ENCODE results near the gene LRRC8B.
"Not testable (repeated sequence)": the region's sequence is repeated elsewhere in the genome, so short reads cannot be mapped to it uniquely, and the experiment has no call there.

The LRRC8B gene

DNA sequence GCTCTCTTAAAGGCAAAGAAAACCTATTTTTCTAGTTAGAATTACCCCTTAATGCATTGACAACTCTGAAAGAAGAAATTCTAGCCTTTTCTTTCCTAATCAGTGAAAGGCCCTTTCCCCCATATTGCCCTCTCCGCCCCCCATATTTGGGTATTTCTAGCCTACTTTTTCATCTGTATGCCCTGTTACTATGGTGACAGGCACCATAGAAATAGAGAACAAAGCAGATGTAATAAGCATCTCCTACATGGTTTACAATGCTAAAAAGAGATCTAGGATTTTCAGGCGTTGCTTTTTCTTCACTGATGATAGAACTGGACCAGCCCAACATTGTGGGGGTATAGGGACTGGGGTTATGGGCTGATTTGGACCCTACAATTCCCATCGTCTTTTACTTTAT lies 14.5 kb downstream of the LRRC8B start:
- Histone ChIP-seq H3K9ac (ENCODE audit: low read depth, low read length, poor library complexity) (no peak overlapping the region), H3K36me3 (replicated peaks in 1 of 2; ENCODE audit: control insufficient read depth in 2 of 2, insufficient read depth in 2 of 2, low read length in 2 of 2) (no peaks in the 10 kb centered on the region), H3K4me1 (ENCODE audit: control insufficient read depth in 2 of 2, insufficient read depth in 1 of 2, low read depth in 1 of 2, low read length in 2 of 2) (peaks cover 0 to 3% of the 10 kb centered on the region in 2 donors), H2BK120ac (ENCODE audit: low read depth, low read length) (no peak overlapping the region), H2AK5ac (ENCODE audit: low read depth, low read length) (no peak overlapping the region), H4K91ac (ENCODE audit: low read depth, low read length, poor library complexity) (no peak overlapping the region), H4K8ac (ENCODE audit: low read depth, low read length) (no peak overlapping the region), H3K14ac (ENCODE audit: low read length) (no peak overlapping the region), H3K27ac (replicated peaks; ENCODE audit: low read length) (no peak overlapping the region), H3K23ac (ENCODE audit: low read depth, low read length, poor library complexity) (no peak overlapping the region), H2BK15ac (ENCODE audit: low read length) (no peak overlapping the region), H3K18ac (ENCODE audit: low read length) (no peak overlapping the region), H2BK12ac (ENCODE audit: low read length) (no peak overlapping the region), H3K9me3 (replicated peaks in 1 of 2; ENCODE audit: control insufficient read depth in 2 of 2, insufficient read depth in 1 of 2, low read depth in 1 of 2, low read length in 2 of 2) (no peaks in the 10 kb centered on the region), H3K4ac (ENCODE audit: low read length) (no peak overlapping the region), H3K79me1 (ENCODE audit: low read depth, low read length) (no peaks in the 10 kb centered on the region), H3K4me2 (ENCODE audit: insufficient read depth, low read length, poor library complexity, severe bottlenecking) (no peak overlapping the region), H3K27me3 (ENCODE audit: control insufficient read depth in 3 of 3, insufficient read depth in 3 of 3, low read depth in 1 of 3, low read length in 3 of 3) (no peaks in the 10 kb centered on the region), H2BK5ac (ENCODE audit: low read length) (no peak overlapping the region), H3K4me3 (ENCODE audit: low read length in 2 of 2) (no peak overlapping the region), H2AFZ (ENCODE audit: low read length) (no peak overlapping the region)
- DNase-seq (ENCODE audit: low spot score) = no peak
- no CpG with 5 or more reads among the region's 3 CpGs for WGBS, 2 donors (ENCODE audit: extremely low coverage in 2 of 2, insufficient read length in 2 of 2, insufficient replicate concordance in 1 of 2)

DNA sequence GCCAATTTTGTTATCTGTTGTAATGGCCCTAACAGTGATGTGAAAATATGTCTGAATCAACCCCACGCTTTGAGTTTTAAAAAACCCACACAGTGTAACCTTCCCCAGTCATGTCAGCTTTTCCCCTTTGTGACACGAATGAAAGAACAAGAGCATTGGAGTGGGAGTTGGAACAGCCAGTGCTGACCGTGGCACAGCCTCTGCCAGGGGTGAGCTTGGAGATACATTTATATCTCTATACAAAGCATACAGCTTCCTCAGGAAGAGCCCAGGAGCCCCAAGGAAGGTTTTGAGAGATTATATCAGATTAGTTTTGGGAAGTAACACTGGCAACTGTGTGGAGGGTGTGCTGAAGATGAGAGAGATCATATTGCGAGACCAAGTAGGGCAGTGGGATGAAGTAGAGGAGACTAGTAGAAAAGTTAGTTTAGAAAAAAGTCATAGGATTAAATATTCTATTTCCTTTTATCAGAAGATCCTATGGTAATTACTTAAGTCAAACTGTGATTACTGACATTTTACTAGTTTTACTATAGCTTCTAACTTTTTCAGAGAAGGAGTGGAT lies 15.9 kb downstream of the LRRC8B start:
- no peak overlapping the region for H3K4me2 ChIP-seq (ENCODE audit: insufficient read depth, low read length, poor library complexity, severe bottlenecking)
- no peak overlapping the region for H3K23ac ChIP-seq (ENCODE audit: low read depth, low read length, poor library complexity)
- peaks cover 0 to 2% of the 10 kb centered on the region in 2 donors for H3K4me1 ChIP-seq (ENCODE audit: control insufficient read depth in 2 of 2, insufficient read depth in 1 of 2, low read depth in 1 of 2, low read length in 2 of 2)
- H3K14ac ChIP-seq (ENCODE audit: low read length) = no peak overlapping the region
- no CpG with 5 or more reads among the region's 4 CpGs for WGBS, 2 donors (ENCODE audit: extremely low coverage in 2 of 2, insufficient read length in 2 of 2, insufficient replicate concordance in 1 of 2)
- no peak overlapping the region for H4K91ac ChIP-seq (ENCODE audit: low read depth, low read length, poor library complexity)
- H2BK12ac ChIP-seq (ENCODE audit: low read length) = no peak overlapping the region
- H3K4ac ChIP-seq (ENCODE audit: low read length) = no peak overlapping the region
- no peaks in the 10 kb centered on the region for H3K36me3 ChIP-seq (replicated peaks in 1 of 2; ENCODE audit: control insufficient read depth in 2 of 2, insufficient read depth in 2 of 2, low read length in 2 of 2)
- H3K4me3 ChIP-seq (ENCODE audit: low read length in 2 of 2) = no peak overlapping the region
- DNase-seq (ENCODE audit: low spot score) = no peak
- H3K9ac ChIP-seq (ENCODE audit: low read depth, low read length, poor library complexity) = no peak overlapping the region
- no peaks in the 10 kb centered on the region for H3K27me3 ChIP-seq (ENCODE audit: control insufficient read depth in 3 of 3, insufficient read depth in 3 of 3, low read depth in 1 of 3, low read length in 3 of 3)
- no peak overlapping the region for H3K27ac ChIP-seq (replicated peaks; ENCODE audit: low read length)
- H3K9me3 ChIP-seq (replicated peaks in 1 of 2; ENCODE audit: control insufficient read depth in 2 of 2, insufficient read depth in 1 of 2, low read depth in 1 of 2, low read length in 2 of 2) = no peaks in the 10 kb centered on the region
- H2AK5ac ChIP-seq (ENCODE audit: low read depth, low read length) = no peak overlapping the region
- no peaks in the 10 kb centered on the region for H3K79me1 ChIP-seq (ENCODE audit: low read depth, low read length)
- H2BK15ac ChIP-seq (ENCODE audit: low read length) = no peak overlapping the region
- H3K18ac ChIP-seq (ENCODE audit: low read length) = no peak overlapping the region
- no peak overlapping the region for H4K8ac ChIP-seq (ENCODE audit: low read depth, low read length)
- no peak overlapping the region for H2BK120ac ChIP-seq (ENCODE audit: low read depth, low read length)
- H2BK5ac ChIP-seq (ENCODE audit: low read length) = no peak overlapping the region
- no peak overlapping the region for H2AFZ ChIP-seq (ENCODE audit: low read length)

- Histone ChIP-seq H4K8ac (ENCODE audit: low read depth, low read length) (no peak overlapping the region), H3K4ac (ENCODE audit: low read length) (no peak overlapping the region), H3K79me1 (ENCODE audit: low read depth, low read length) (no peaks in the 10 kb centered on the region), H3K9ac (ENCODE audit: low read depth, low read length, poor library complexity) (no peak overlapping the region), H4K91ac (ENCODE audit: low read depth, low read length, poor library complexity) (no peak overlapping the region), H3K18ac (ENCODE audit: low read length) (no peak overlapping the region), H3K14ac (ENCODE audit: low read length) (no peak overlapping the region), H3K36me3 (replicated peaks in 1 of 2; ENCODE audit: control insufficient read depth in 2 of 2, insufficient read depth in 2 of 2, low read length in 2 of 2) (no peaks in the 10 kb centered on the region), H3K23ac (ENCODE audit: low read depth, low read length, poor library complexity) (no peak overlapping the region), H3K27ac (replicated peaks; ENCODE audit: low read length) (no peak overlapping the region), H2BK5ac (ENCODE audit: low read length) (no peak overlapping the region), H3K4me2 (ENCODE audit: insufficient read depth, low read length, poor library complexity, severe bottlenecking) (no peak overlapping the region), H2BK120ac (ENCODE audit: low read depth, low read length) (no peak overlapping the region), H2BK12ac (ENCODE audit: low read length) (no peak overlapping the region), H3K4me1 (ENCODE audit: control insufficient read depth in 2 of 2, insufficient read depth in 1 of 2, low read depth in 1 of 2, low read length in 2 of 2) (peaks cover 0 to 2% of the 10 kb centered on the region in 2 donors), H3K27me3 (ENCODE audit: control insufficient read depth in 3 of 3, insufficient read depth in 3 of 3, low read depth in 1 of 3, low read length in 3 of 3) (no peaks in the 10 kb centered on the region), H2AFZ (ENCODE audit: low read length) (no peak overlapping the region), H2AK5ac (ENCODE audit: low read depth, low read length) (no peak overlapping the region), H3K4me3 (ENCODE audit: low read length in 2 of 2) (no peak overlapping the region), H3K9me3 (replicated peaks in 1 of 2; ENCODE audit: control insufficient read depth in 2 of 2, insufficient read depth in 1 of 2, low read depth in 1 of 2, low read length in 2 of 2) (no peaks in the 10 kb centered on the region), H2BK15ac (ENCODE audit: low read length) (no peak overlapping the region)
- DNase-seq (ENCODE audit: low spot score) = no peak
- no CpG with 5 or more reads among the region's 1 CpG for WGBS, 2 donors (ENCODE audit: extremely low coverage in 2 of 2, insufficient read length in 2 of 2, insufficient replicate concordance in 1 of 2)
These were observed 17.7 kb downstream of the LRRC8B start for GRCh38 chr1:89542345-89542744.

DNA sequence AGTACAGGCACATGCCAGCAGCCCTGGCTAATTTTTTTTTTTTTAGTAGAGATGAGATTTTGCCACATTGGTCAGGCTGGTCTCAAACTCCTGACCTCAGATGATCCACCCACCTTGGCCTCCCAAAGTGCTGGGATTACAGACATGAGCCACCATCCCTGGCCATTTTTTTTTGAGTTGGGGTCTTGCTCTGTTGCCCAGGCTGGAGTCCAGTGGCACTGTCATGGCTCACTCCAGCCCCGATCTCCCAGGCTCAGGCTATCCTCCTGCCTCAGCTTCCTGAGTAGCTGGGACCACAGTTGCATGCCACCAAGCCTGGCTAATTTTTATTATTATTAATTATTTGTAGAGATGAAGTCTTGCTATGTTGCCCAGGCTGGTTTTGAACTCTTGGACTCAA lies 19.0 kb downstream of the LRRC8B start:
- not testable (repeated sequence) for H3K4me1 ChIP-seq (ENCODE audit: control insufficient read depth in 2 of 2, insufficient read depth in 1 of 2, low read depth in 1 of 2, low read length in 2 of 2); H3K79me1 ChIP-seq (ENCODE audit: low read depth, low read length); H2BK5ac ChIP-seq (ENCODE audit: low read length); H3K27me3 ChIP-seq (ENCODE audit: control insufficient read depth in 3 of 3, insufficient read depth in 3 of 3, low read depth in 1 of 3, low read length in 3 of 3); H3K4me2 ChIP-seq (ENCODE audit: insufficient read depth, low read length, poor library complexity, severe bottlenecking); H2AFZ ChIP-seq (ENCODE audit: low read length); H3K36me3 ChIP-seq (replicated peaks in 1 of 2; ENCODE audit: control insufficient read depth in 2 of 2, insufficient read depth in 2 of 2, low read length in 2 of 2); H3K4ac ChIP-seq (ENCODE audit: low read length); H3K18ac ChIP-seq (ENCODE audit: low read length); H3K23ac ChIP-seq (ENCODE audit: low read depth, low read length, poor library complexity); H2AK5ac ChIP-seq (ENCODE audit: low read depth, low read length); H3K9me3 ChIP-seq (replicated peaks in 1 of 2; ENCODE audit: control insufficient read depth in 2 of 2, insufficient read depth in 1 of 2, low read depth in 1 of 2, low read length in 2 of 2); H3K4me3 ChIP-seq (ENCODE audit: low read length in 2 of 2); H3K27ac ChIP-seq (replicated peaks; ENCODE audit: low read length); H3K14ac ChIP-seq (ENCODE audit: low read length); DNase-seq (ENCODE audit: low spot score); H3K9ac ChIP-seq (ENCODE audit: low read depth, low read length, poor library complexity); H2BK15ac ChIP-seq (ENCODE audit: low read length); H2BK120ac ChIP-seq (ENCODE audit: low read depth, low read length); H4K91ac ChIP-seq (ENCODE audit: low read depth, low read length, poor library complexity); H2BK12ac ChIP-seq (ENCODE audit: low read length); H4K8ac ChIP-seq (ENCODE audit: low read depth, low read length)
- no CpG with 5 or more reads among the region's 1 CpG for WGBS, 2 donors (ENCODE audit: extremely low coverage in 2 of 2, insufficient read length in 2 of 2, insufficient replicate concordance in 1 of 2)

Measured in neuronal stem cell (in vitro differentiated cells).